ENCODE data around the gene TIMM9. TPM values are rescaled to one million over a fixed set of nuclear protein-coding genes. Genes with fewer than 3 reads are reported as not detected.

TIMM9 gene
- total RNA-seq, 2 experiments from 2014 or later, result 28.1 to 37.5 TPM

Other genes starting within 250 kb of the TIMM9 start
- gene ACTR10, start 227.4 kb downstream of the TIMM9 start, total RNA-seq, result 10 to 100 TPM; 47.5 to 47.7 TPM
- gene PSMA3, start 182.7 kb downstream of the TIMM9 start, total RNA-seq, result 100 to 1,000 TPM; 105 to 106 TPM
- 10 to 100 TPM; 80.7 to 83.2 TPM for gene ARID4A, start 129.0 kb downstream of the TIMM9 start, total RNA-seq
- gene TOMM20L, start 31.6 kb downstream of the TIMM9 start, total RNA-seq, result under 1 TPM in 1 of 2 experiments, not detected in 1; 0.92 TPM
- gene KIAA0586, start 188 bp upstream of the TIMM9 start, total RNA-seq, result 10 to 100 TPM; 15.4 to 15.9 TPM
- under 1 TPM; 0.38 to 0.78 TPM for gene DACT1, start 210.4 kb upstream of the TIMM9 start, total RNA-seq

Measured in CD8-positive, alpha-beta T cell (primary cell).